Psoas muscle (tissue), 8 donors: ENCODE measurements around the gene SLC2A4. TPM values are rescaled to one million over a fixed set of nuclear protein-coding genes. Genes with fewer than 3 reads are reported as not detected.

Source experiments
- ATAC-seq, 4 donors: fragments of 200-7000 bp; cut with Tn5 transposase; one replicate each; pipeline ENCODE4 v1.9.1; 2020; ENCODE audit warnings: moderate library complexity in 3 of 4, mild to moderate bottlenecking in 2 of 4
- DNase-seq, 2 donors: peaks; one replicate each; pipeline ENCODE4 v3.0.0-alpha.2; 2020
- H3K27ac ChIP-seq: fragments of 200-600 bp; one replicate; pipeline ENCODE4 v1.8.0; 2022
- H3K27me3 ChIP-seq, 3 donors: fragments of 200-600 bp in 1 of 3; one replicate each; pipeline versions ENCODE4 v1.6.1 to v1.8.0; 2013 to 2022; ENCODE audit warnings: low read length in 2 of 3, mild to moderate bottlenecking in 2 of 3, moderate library complexity in 1 of 3; ENCODE audit not compliant: insufficient read depth in 3 of 3
- H3K36me3 ChIP-seq, 2 donors: fragments of 200-600 bp in 1 of 2; one replicate each; pipeline versions ENCODE4 v1.6.1 to v1.8.0; 2013 to 2022; ENCODE audit warnings: low read depth in 1 of 2, mild to moderate bottlenecking in 1 of 2, moderate library complexity in 1 of 2; ENCODE audit not compliant: insufficient read depth in 1 of 2
- H3K4me1 ChIP-seq: fragments of 200-600 bp; one replicate; pipeline ENCODE4 v1.8.0; 2022
- H3K4me3 ChIP-seq: fragments of 200-600 bp; one replicate; pipeline ENCODE4 v1.8.0; 2022; ENCODE audit warnings: mild to moderate bottlenecking
- H3K9me3 ChIP-seq: fragments of 200-600 bp; one replicate; pipeline ENCODE4 v1.8.0; 2022
- WGBS, 3 donors: extraction: QIAGEN DNeasy Blood & Tissue Kit; methylation state at CpG; one replicate each; pipeline versions ENCODE4 v1.1.6 to v1.1.7; 2013; 5-methylcytosine and 5-hydroxymethylcytosine counted together
- intact Hi-C, 2 donors: fragments of 100-400 bp; cut with DNase I; formaldehyde crosslinking; loops; one replicate each; pipeline versions ENCODE4 v1.11.0 to v1.14.2; 2022
- polyA plus RNA-seq, 3 donors: library from polyadenylated mRNA; stranded (reverse); fragments of 200-250 nt; gene quantifications; one replicate each; pipeline ENCODE4 v1.2.3, GENCODE V29; 2013
- total RNA-seq, 4 donors: library from RNA; stranded (reverse); fragmentation: NEBNext Ultra II Directional in 2 of 4; extraction: Animal tissue kit (Norgen Biotek cat#: 25700) in 2 of 4; gene quantifications; one replicate each; pipeline versions ENCODE4 v1.2.1 to v1.2.4, GENCODE V29; 2021 to 2023
- TF ChIP-seq, protein P1 (sequence below): fragments of 200-600 bp; IDR thresholded peaks from one replicate; pipeline ENCODE4 v1.8.0; 2022; ENCODE audit warnings: antibody characterized with exemption
- donor health status: healthy with polysubstance abuse.
- donor health status: DM: no; HTN: no; CAD: no; lungs with moderate emphysema.
- donor health status: Bipolar disorder and iron deficiency.
- donor health status: healthy.
- donor health status: DM: yes; HTN: yes; CAD: no.
- donor health status: DM: no; HTN: no; CAD: no.
- donor health status: DM: no; HTN: no; CAD: no.
- donor health status: DM: yes; HTN: yes; CAD: no.

SLC2A4 gene
- total and polyA plus RNA-seq, 7 donors = 19.4 to 257 (median 127) TPM

DNA sequence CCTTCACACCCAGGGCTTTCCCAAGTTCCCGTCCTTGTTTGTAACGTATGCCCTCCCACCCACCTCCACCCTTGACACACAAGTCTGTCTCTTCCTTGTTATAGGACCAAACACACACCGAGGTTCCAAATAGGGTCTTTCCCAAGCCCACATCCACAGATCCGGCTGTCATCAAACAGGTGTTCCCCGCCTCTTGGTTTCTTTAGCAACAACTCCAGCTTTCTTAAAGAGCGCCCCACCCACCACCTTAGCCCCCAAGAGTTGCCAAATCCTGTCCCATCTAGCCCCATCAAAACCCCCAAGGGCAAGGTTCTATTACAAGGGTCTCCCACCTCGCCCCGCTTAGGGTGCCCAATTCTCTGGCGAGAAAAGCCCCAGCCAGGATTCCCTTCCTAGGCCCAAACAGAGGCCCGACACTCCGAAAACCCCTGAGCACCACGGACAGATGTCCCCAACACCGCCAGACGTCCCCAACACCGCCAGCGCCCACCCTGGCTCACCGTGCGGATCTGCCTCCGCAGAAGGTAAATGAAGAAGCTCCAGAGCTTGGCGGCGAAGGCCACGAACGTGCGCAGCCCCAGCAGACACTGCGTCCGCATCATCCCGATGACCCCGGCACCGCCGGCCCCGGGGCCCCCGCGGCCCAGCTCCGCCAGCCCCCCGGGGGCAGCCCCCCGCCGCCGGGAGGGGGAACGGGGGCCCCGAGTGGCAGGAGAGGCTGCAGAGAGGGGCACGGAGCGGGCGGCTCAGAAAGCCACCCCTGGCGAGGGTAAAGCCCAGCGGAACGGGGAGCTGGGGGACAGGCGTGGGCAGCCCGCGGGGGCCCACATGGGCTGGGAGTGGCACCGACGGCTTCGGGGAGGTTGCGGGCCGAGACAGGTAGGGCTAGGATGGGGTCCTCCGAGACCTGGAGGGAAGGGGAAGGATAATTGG, 30.6 kb upstream of the SLC2A4 start:
- TF ChIP-seq, protein P1, sequence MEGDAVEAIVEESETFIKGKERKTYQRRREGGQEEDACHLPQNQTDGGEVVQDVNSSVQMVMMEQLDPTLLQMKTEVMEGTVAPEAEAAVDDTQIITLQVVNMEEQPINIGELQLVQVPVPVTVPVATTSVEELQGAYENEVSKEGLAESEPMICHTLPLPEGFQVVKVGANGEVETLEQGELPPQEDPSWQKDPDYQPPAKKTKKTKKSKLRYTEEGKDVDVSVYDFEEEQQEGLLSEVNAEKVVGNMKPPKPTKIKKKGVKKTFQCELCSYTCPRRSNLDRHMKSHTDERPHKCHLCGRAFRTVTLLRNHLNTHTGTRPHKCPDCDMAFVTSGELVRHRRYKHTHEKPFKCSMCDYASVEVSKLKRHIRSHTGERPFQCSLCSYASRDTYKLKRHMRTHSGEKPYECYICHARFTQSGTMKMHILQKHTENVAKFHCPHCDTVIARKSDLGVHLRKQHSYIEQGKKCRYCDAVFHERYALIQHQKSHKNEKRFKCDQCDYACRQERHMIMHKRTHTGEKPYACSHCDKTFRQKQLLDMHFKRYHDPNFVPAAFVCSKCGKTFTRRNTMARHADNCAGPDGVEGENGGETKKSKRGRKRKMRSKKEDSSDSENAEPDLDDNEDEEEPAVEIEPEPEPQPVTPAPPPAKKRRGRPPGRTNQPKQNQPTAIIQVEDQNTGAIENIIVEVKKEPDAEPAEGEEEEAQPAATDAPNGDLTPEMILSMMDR = no peak
- no peaks in the 10 kb centered on the region for H3K9me3 ChIP-seq
- H3K36me3 ChIP-seq = peaks cover 2 to 42% of the 10 kb centered on the region in 2 donors
- no peaks in the 10 kb centered on the region for H3K27me3 ChIP-seq
- DNase-seq = peak in 1 of 2 donors; percentile 37
- peak overlapping the region; percentile 99 for H3K4me3 ChIP-seq
- peak in 1 of 4 donors; percentile 1 for ATAC-seq
- peaks cover 45% of the 10 kb centered on the region for H3K4me1 ChIP-seq
- intact Hi-C loops = no loop called here
- WGBS, 3 donors = 0 to 1% (median 0%) methylated on average over 40 to 55 of the region's 55 CpGs
- peak overlapping the region; percentile 99 for H3K27ac ChIP-seq

DNA sequence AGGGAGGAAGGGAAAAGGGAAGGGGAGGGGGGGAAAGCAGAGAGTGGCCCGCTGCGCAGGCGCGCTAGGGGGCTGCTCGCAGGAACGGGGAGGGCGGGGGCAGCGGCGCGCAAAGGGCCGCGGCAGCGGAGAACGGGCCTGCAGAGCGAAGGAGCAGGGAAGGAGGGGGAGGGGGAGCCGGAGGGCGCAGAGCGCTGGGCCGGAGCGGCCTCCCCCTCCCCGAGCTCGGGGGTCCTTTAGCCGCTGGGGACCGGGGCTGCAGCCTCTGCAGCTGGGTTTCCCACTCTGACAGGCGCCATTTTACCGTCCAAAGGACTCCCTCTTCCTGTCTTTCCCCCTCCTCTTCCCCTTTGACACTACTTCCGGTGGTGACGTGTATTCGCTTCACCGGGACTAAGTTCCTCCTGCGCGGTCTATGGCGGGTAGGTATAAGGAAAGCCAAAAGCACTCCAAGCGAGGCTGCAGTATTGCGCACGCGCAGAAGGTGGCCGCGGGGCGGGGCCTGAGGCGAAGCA, 29.8 kb upstream of the SLC2A4 start, which contains the start of gene CTDNEP1:
TSS of gene CTDNEP1 (minus strand) at position 74 of the 515 bp plus-strand sequence. CDS start 438 bp downstream, outside the sequence.
- H3K4me3 ChIP-seq = peak within 1 kb of the TSS; percentile 99
- H3K9me3 ChIP-seq = no peaks in the 10 kb centered on the region
- peaks cover 45% of the 10 kb centered on the region for H3K4me1 ChIP-seq
- DNase-seq (peak; percentile 97 to 99), ATAC-seq (peak; percentile 86 to 92 (median 88))
- peaks cover 2 to 42% of the 10 kb centered on the region in 2 donors for H3K36me3 ChIP-seq
- H3K27ac ChIP-seq = peak within 1 kb of the TSS; percentile 99
- TF ChIP-seq, protein P1 = no peak
- no peaks in the 10 kb centered on the region for H3K27me3 ChIP-seq
- 0 to 1% (median 0%) methylated on average over 15 to 41 of the region's 41 CpGs for WGBS, 3 donors
- intact Hi-C loops = loop anchor here in 1 of 2 donors (1.0 kb wide), 1 partner anchor 45 kb away; no protein-coding TSS in a partner anchor

DNA sequence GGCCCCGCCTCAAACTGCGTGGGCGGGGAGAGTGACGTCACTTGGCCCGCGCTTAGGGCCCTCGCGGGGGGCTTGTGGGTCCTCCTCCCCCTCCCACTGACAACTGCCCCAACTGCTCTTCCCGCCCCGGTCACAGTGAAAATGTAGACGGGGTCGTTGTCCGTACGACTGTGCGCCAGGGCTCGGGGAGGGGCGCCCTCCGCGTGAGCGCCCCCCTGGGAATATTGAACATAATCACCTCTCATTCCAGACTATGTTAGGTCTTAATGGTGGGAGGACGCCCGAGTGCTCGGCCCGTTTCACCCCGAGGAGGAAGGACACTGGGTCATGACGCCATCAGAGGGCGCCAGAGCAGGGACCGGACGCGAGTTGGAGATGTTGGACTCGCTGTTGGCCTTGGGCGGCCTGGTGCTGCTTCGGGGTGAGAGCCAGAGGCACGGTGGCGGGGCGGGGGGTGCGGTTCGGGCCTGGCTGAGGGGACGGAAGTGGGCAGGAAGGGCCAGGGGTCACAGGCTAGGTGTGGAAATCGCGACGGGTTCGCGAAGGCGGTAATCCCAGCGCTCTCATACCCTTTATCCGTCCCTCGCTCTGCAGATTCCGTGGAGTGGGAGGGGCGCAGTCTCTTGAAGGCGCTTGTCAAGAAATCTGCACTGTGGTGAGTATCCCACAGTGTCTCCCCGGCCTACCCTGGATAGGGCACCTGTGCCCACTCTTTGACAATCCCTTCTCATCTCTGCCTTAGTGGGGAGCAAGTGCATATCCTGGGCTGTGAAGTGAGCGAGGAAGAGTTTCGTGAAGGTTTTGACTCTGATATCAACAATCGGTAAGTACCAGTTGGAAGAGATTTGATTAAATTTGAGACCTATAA, 29.1 kb upstream of the SLC2A4 start, which contains the start of gene ELP5:
TSS of gene ELP5 (plus strand) at position 40 of the 868 bp plus-strand sequence. CDS start at position 376, 336 bp downstream.
- intact Hi-C loops = loop anchor here in 1 of 2 donors (1.0 kb wide), 1 partner anchor 44 kb away; no protein-coding TSS in a partner anchor
- no peaks in the 10 kb centered on the region for H3K27me3 ChIP-seq
- H3K27ac ChIP-seq = peak within 1 kb of the TSS; percentile 99
- H3K9me3 ChIP-seq = no peaks in the 10 kb centered on the region
- peaks cover 2 to 44% of the 10 kb centered on the region in 2 donors for H3K36me3 ChIP-seq
- peaks cover 42% of the 10 kb centered on the region for H3K4me1 ChIP-seq
- H3K4me3 ChIP-seq = peak within 1 kb of the TSS; percentile 99
- ATAC-seq (peak; percentile 68 to 80 (median 72)), DNase-seq (peak; percentile 96 to 98)
- 1% methylated on average over 46 to 55 of the region's 55 CpGs for WGBS, 3 donors
- TF ChIP-seq, protein P1 = peak; percentile 21

DNA sequence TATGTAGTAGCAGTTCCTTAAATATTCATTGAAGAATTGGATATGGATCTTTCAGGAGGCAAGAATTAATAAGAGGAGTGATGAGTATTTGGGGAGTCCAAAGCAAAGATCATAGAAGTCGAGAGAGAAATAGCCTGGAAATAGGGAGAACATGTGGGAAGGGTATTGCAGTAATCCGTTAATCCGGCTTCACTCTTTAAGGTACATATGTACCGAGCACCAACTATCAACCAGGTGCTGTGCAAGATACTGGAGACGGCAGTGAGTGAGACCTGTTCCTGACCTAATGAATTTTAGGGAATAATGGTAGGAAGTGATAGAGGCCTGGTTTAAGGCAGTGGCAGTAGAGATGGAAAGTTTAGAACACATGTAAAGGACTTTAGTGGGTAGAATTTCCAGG, 28.4 kb upstream of the SLC2A4 start:
- TF ChIP-seq, protein P1 = no peak
- intact Hi-C loops = no loop called here
- ATAC-seq = no peak
- 69 to 78% (median 69%) methylated on average over 5 of the region's 5 CpGs for WGBS, 3 donors
- peaks cover 2 to 51% of the 10 kb centered on the region in 2 donors for H3K36me3 ChIP-seq
- peak overlapping the region; percentile 99 for H3K4me3 ChIP-seq
- H3K4me1 ChIP-seq = peaks cover 36% of the 10 kb centered on the region
- peak overlapping the region; percentile 99 for H3K27ac ChIP-seq
- H3K9me3 ChIP-seq = no peaks in the 10 kb centered on the region
- DNase-seq = no peak
- no peaks in the 10 kb centered on the region for H3K27me3 ChIP-seq
